C1 segment of cervical spinal cord (tissue), 14 donors: ENCODE data around the gene NOC2L.

ENCODE experiments used
- DNase-seq, 14 donors: peaks; one replicate each; lab custom pipeline; 2025; lab: John Stamatoyannopoulos, UW

NOC2L gene

GRCh38 chr1:930633-931138, 28.4 kb downstream of the NOC2L start:
- DNase-seq, result no peak

- DNase-seq, result no peak
Measured at GRCh38 chr1:929712-930632, 29.1 kb downstream of the NOC2L start.

- DNase-seq, result no peak
Measured at GRCh38 chr1:928825-929661, 30.0 kb downstream of the NOC2L start.

GRCh38 chr1:927748-928147, 31.3 kb downstream of the NOC2L start:
- DNase-seq, result no peak

- DNase-seq, result no peak
Measured at GRCh38 chr1:927234-927633, 31.8 kb downstream of the NOC2L start.

- no peak for DNase-seq
Measured at GRCh38 chr1:925561-926421, 33.3 kb downstream of the NOC2L start.

GRCh38 chr1:924656-925560, 34.1 kb downstream of the NOC2L start:
- DNase-seq, result peak in 3 of 14 donors; percentile 24 to 63 (median 30)

- DNase-seq, result no peak
Measured at GRCh38 chr1:923991-924655, 34.9 kb downstream of the NOC2L start.

- peak in 12 of 14 donors; percentile 12 to 89 (median 43) for DNase-seq
Measured at GRCh38 chr1:923131-923990, 35.7 kb downstream of the NOC2L start, which contains the start of gene SAMD11. Gene SAMD11, plus strand, starts transcription at chr1:923923. Its CDS starts 509 bp downstream, at chr1:924432.

GRCh38 chr1:921011-921837, 37.8 kb downstream of the NOC2L start:
- peak in 7 of 14 donors; percentile 14 to 74 (median 33) for DNase-seq

- DNase-seq, result no peak
Measured at GRCh38 chr1:920521-920920, 38.5 kb downstream of the NOC2L start.

- no peak for DNase-seq
Measured at GRCh38 chr1:920010-920409, 39.0 kb downstream of the NOC2L start.

- DNase-seq, result no peak
Measured at GRCh38 chr1:919271-919872, 39.7 kb downstream of the NOC2L start.

GRCh38 chr1:918843-919242, 40.2 kb downstream of the NOC2L start:
- no peak for DNase-seq

GRCh38 chr1:918353-918752, 40.7 kb downstream of the NOC2L start:
- DNase-seq, result no peak

GRCh38 chr1:917466-918091, 41.5 kb downstream of the NOC2L start:
- DNase-seq, result no peak

GRCh38 chr1:917076-917459, 42.0 kb downstream of the NOC2L start:
- DNase-seq, result no peak
